Activated CD8-positive, alpha-beta memory T cell treated with anti-CD3 and anti-CD28 coated beads, Interleukin-2, amount 50 U/mL, for 1 hour (primary cell): Measurements from ENCODE around the gene APBA1.

Source experiments
- DNase-seq: peaks from one replicate; pipeline ENCODE4 v3.0.0-alpha.2; 2020; ENCODE audit errors: extremely low read depth

The APBA1 gene

GRCh38 chr9:69476016-69476415 lies 196.2 kb downstream of the APBA1 start:
- no peak for DNase-seq

- DNase-seq, result no peak
Measured at GRCh38 chr9:69474821-69475220, 197.3 kb downstream of the APBA1 start.

- DNase-seq, result no peak
Measured at GRCh38 chr9:69472101-69472620, 200.0 kb downstream of the APBA1 start.

- no peak for DNase-seq
Measured at GRCh38 chr9:69471433-69471832, 200.7 kb downstream of the APBA1 start.

GRCh38 chr9:69470186-69470977 lies 201.8 kb downstream of the APBA1 start:
- no peak for DNase-seq

GRCh38 chr9:69469136-69469535 lies 203.0 kb downstream of the APBA1 start:
- no peak for DNase-seq

GRCh38 chr9:69468380-69468779 lies 203.8 kb downstream of the APBA1 start:
- DNase-seq, result no peak

- no peak for DNase-seq
Measured at GRCh38 chr9:69466151-69466550, 206.0 kb downstream of the APBA1 start.

- DNase-seq, result no peak
Measured at GRCh38 chr9:69465473-69465872, 206.7 kb downstream of the APBA1 start.

GRCh38 chr9:69463497-69464068 lies 208.6 kb downstream of the APBA1 start:
- DNase-seq, result no peak

GRCh38 chr9:69462394-69462793 lies 209.8 kb downstream of the APBA1 start:
- no peak for DNase-seq

GRCh38 chr9:69461103-69461887 lies 210.9 kb downstream of the APBA1 start:
- no peak for DNase-seq

GRCh38 chr9:69460012-69460411 lies 212.2 kb downstream of the APBA1 start:
- no peak for DNase-seq

GRCh38 chr9:69458176-69458575 lies 214.0 kb downstream of the APBA1 start:
- DNase-seq, result no peak

- no peak for DNase-seq
Measured at GRCh38 chr9:69456201-69456600, 216.0 kb downstream of the APBA1 start.

- DNase-seq, result no peak
Measured at GRCh38 chr9:69455311-69455710, 216.9 kb downstream of the APBA1 start.

GRCh38 chr9:69454321-69454720 lies 217.8 kb downstream of the APBA1 start:
- no peak for DNase-seq

- no peak for DNase-seq
Measured at GRCh38 chr9:69453746-69454145, 218.4 kb downstream of the APBA1 start.

GRCh38 chr9:69452110-69452782 lies 219.9 kb downstream of the APBA1 start:
- DNase-seq, result no peak

GRCh38 chr9:69446496-69446895 lies 225.7 kb downstream of the APBA1 start:
- no peak for DNase-seq

- DNase-seq, result no peak
Measured at GRCh38 chr9:69445251-69445650, 226.9 kb downstream of the APBA1 start.

- no peak for DNase-seq
Measured at GRCh38 chr9:69444791-69445190, 227.4 kb downstream of the APBA1 start.
